Measurements from ENCODE around the gene PTRHD1. TPM values are rescaled to one million over a fixed set of nuclear protein-coding genes. Genes with fewer than 3 reads are reported as not detected.

PTRHD1 gene
- total and polyA plus RNA-seq, 10 of the 15 experiments (the other 5 are each of a cell fraction or from before 2014, with no cell fraction given): 15.9 to 64.2 (median 45.0) TPM

GRCh38 chr2:24774373-24774772, 18.8 kb downstream of the PTRHD1 start:
- POLR2A ChIA-PET: interaction anchor here (1.0 kb wide), 1 partner anchor 11 kb away, joined by 4 read pairs; no protein-coding TSS in a partner anchor
- no peak for FAIRE-seq
- in situ Hi-C loops (cut with MboI): no loop called here

More at GRCh38 chr2:24774373-24774772, 18.8 kb downstream of the PTRHD1 start:
- Histone ChIP-seq H4K20me1 (ENCODE audit: control insufficient read depth, insufficient read depth) (no peaks in the 10 kb centered on the region), H2AFZ (ENCODE audit: control insufficient read depth, low read depth, low read length) (no peak overlapping the region), H3K9me3 (replicated peaks; ENCODE audit: control insufficient read depth, insufficient read depth, low read length) (no peaks in the 10 kb centered on the region), H3K4me3 (no peak overlapping the region), H3K4me2 (ENCODE audit: control insufficient read depth, insufficient read depth) (no peak overlapping the region), H3K79me2 (ENCODE audit: control insufficient read depth, insufficient read depth, low read length) (no peaks in the 10 kb centered on the region), H3K4me1 (ENCODE audit: control insufficient read depth, insufficient read depth, low read length) (no peaks in the 10 kb centered on the region), H3K9ac (ENCODE audit: control insufficient read depth, insufficient read depth, low read length) (no peak overlapping the region), H3K27me3 (replicated peaks in 1 of 2; ENCODE audit: control insufficient read depth in 2 of 2, insufficient read depth in 2 of 2, low read length in 1 of 2) (no peaks in the 10 kb centered on the region), H3K27ac (ENCODE audit: control insufficient read depth, insufficient read depth) (no peak overlapping the region), H3K36me3 (ENCODE audit: control insufficient read depth in 2 of 2, insufficient read depth in 2 of 2, low read length in 1 of 2) (peaks cover 0 to 4% of the 10 kb centered on the region in 2 experiments; a peak in 1 of 4 replicates)
- ChIA-PET CTCF (no interaction called here), SMC1A (ENCODE audit: uncharacterized antibody, unreplicated experiment) (no interaction called here), RAD21 (ENCODE audit: unreplicated experiment) (no interaction called here)
- WGBS (ENCODE audit: insufficient coverage, insufficient replicate concordance, low lambda C conversion rate, missing lambda C conversion rate): 56% methylated on average over 3 of the region's 3 CpGs
- no peak for DNase-seq (ENCODE audit: low read depth, low spot score)
- intact Hi-C loops (cut with micrococcal nuclease; ENCODE audit: unreplicated experiment): no loop called here
- TF ChIP-seq, protein P1, sequence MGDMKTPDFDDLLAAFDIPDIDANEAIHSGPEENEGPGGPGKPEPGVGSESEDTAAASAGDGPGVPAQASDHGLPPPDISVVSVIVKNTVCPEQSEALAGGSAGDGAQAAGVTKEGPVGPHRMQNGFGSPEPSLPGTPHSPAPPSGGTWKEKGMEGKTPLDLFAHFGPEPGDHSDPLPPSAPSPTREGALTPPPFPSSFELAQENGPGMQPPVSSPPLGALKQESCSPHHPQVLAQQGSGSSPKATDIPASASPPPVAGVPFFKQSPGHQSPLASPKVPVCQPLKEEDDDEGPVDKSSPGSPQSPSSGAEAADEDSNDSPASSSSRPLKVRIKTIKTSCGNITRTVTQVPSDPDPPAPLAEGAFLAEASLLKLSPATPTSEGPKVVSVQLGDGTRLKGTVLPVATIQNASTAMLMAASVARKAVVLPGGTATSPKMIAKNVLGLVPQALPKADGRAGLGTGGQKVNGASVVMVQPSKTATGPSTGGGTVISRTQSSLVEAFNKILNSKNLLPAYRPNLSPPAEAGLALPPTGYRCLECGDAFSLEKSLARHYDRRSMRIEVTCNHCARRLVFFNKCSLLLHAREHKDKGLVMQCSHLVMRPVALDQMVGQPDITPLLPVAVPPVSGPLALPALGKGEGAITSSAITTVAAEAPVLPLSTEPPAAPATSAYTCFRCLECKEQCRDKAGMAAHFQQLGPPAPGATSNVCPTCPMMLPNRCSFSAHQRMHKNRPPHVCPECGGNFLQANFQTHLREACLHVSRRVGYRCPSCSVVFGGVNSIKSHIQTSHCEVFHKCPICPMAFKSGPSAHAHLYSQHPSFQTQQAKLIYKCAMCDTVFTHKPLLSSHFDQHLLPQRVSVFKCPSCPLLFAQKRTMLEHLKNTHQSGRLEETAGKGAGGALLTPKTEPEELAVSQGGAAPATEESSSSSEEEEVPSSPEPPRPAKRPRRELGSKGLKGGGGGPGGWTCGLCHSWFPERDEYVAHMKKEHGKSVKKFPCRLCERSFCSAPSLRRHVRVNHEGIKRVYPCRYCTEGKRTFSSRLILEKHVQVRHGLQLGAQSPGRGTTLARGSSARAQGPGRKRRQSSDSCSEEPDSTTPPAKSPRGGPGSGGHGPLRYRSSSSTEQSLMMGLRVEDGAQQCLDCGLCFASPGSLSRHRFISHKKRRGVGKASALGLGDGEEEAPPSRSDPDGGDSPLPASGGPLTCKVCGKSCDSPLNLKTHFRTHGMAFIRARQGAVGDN (IDR thresholded peaks at IDR 0.05): no peak
- TF ChIP-seq BRCA1 (IDR thresholded peaks at IDR 0.05; ENCODE audit: low read depth, low read length) (no peak), JUND (IDR thresholded peaks at IDR 0.05; ENCODE audit: low read depth, low read length) (no peak), PRDM15 (CRISPR knock-in tag; IDR thresholded peaks at IDR 0.05) (no peak), PAX5 (IDR thresholded peaks at IDR 0.05; ENCODE audit: borderline replicate concordance, low read depth, low read length) (no peak), ATF7 (IDR thresholded peaks at IDR 0.05; ENCODE audit: low read depth) (no peak), GATAD2B (conservative IDR thresholded peaks at IDR 0.05; ENCODE audit: low read depth) (no peak), EP300 (IDR thresholded peaks at IDR 0.05; ENCODE audit: borderline replicate concordance in 1 of 2, control insufficient read depth in 1 of 2, low read depth in 2 of 2, low read length in 2 of 2) (no peak)
- TF ChIP-seq, protein P2, sequence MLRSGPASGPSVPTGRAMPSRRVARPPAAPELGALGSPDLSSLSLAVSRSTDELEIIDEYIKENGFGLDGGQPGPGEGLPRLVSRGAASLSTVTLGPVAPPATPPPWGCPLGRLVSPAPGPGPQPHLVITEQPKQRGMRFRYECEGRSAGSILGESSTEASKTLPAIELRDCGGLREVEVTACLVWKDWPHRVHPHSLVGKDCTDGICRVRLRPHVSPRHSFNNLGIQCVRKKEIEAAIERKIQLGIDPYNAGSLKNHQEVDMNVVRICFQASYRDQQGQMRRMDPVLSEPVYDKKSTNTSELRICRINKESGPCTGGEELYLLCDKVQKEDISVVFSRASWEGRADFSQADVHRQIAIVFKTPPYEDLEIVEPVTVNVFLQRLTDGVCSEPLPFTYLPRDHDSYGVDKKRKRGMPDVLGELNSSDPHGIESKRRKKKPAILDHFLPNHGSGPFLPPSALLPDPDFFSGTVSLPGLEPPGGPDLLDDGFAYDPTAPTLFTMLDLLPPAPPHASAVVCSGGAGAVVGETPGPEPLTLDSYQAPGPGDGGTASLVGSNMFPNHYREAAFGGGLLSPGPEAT (IDR thresholded peaks at IDR 0.05; ENCODE audit: low read depth): no peak
- ATAC-seq: no peak
- BruUV-seq (replicated peaks): no TSS peak
